Choroid plexus epithelial cell (primary cell): Measurements from ENCODE around the gene C2CD4C.
"Not testable (repeated sequence)": the region's sequence is repeated elsewhere in the genome, so short reads cannot be mapped to it uniquely, and the experiment has no call there.

Source experiments
- DNase-seq: peaks from one replicate; pipeline ENCODE4 v3.0.0-alpha.2; 2010; ENCODE audit warnings: low read depth
- H3K4me3 ChIP-seq: 2 replicates; pipeline ENCODE4 v1.5.1; 2011; ENCODE audit warnings: low read depth, mild to moderate bottlenecking, control low read depth, low read length, moderate library complexity
- TF ChIP-seq, protein P1 (sequence below): conservative IDR thresholded peaks from 2 replicates; pipeline ENCODE4 v1.5.1; 2011; ENCODE audit warnings: low read depth, mild to moderate bottlenecking, control low read depth, inconsistent platforms, low read length, moderate library complexity

Gene C2CD4C

DNA sequence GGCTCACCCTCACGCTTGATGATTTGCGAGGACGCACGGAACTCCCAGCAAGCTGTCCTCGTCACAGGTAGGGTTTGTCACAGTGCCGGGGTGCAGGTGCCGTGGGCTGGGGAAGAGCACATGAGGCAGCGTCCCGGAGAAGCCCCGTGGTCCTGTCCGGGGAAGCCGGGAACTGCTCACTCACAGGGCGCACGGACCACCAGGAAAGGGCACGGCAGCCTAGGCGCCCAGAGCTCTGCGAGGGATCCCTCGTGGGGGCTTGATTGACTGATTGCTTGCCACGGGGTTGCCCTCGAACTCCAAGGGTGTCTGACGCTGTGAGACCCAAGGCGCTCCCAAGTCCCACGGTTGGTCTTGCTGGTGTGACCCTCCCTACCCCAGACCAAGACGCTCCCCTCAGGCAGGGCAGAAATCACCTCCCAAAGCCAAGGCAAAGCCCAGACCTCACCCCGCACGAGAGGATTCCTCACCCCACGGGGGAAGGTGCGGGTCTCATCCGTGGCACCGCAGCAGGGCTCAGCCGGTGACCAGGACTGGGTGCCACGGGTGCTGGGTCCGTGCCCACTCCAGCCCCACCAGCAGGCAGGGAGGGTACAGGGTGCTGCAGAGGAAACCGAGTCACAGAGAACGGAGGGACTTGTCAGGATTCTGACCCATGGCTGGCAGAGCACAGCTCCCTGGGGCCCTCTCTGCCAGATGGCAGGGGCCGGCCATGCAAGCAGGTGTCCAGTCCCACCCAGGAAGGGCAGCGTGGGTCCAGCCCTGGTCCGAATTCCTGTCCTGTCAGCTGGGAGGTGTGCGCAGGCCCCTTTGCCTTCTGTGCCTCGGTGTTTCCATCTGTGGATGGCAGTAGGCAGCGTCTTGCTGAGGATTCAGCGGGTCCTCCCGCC, 7.7 kb downstream of the C2CD4C start:
- no peak for DNase-seq
- no peak overlapping the region for H3K4me3 ChIP-seq
- TF ChIP-seq, protein P1, sequence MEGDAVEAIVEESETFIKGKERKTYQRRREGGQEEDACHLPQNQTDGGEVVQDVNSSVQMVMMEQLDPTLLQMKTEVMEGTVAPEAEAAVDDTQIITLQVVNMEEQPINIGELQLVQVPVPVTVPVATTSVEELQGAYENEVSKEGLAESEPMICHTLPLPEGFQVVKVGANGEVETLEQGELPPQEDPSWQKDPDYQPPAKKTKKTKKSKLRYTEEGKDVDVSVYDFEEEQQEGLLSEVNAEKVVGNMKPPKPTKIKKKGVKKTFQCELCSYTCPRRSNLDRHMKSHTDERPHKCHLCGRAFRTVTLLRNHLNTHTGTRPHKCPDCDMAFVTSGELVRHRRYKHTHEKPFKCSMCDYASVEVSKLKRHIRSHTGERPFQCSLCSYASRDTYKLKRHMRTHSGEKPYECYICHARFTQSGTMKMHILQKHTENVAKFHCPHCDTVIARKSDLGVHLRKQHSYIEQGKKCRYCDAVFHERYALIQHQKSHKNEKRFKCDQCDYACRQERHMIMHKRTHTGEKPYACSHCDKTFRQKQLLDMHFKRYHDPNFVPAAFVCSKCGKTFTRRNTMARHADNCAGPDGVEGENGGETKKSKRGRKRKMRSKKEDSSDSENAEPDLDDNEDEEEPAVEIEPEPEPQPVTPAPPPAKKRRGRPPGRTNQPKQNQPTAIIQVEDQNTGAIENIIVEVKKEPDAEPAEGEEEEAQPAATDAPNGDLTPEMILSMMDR, result no peak

- H3K4me3 ChIP-seq, result no peak overlapping the region
- TF ChIP-seq, protein P1, result no peak
- no peak for DNase-seq
Observed at GRCh38 chr19:399370-399769, 9.6 kb downstream of the C2CD4C start.

- DNase-seq, result no peak
- TF ChIP-seq, protein P1, result no peak
- no peak overlapping the region for H3K4me3 ChIP-seq
Observed at GRCh38 chr19:398719-399118, 10.2 kb downstream of the C2CD4C start.

- no peak for DNase-seq
- H3K4me3 ChIP-seq, result no peak overlapping the region
- TF ChIP-seq, protein P1, result no peak
Observed at GRCh38 chr19:397941-398706, 10.8 kb downstream of the C2CD4C start.

GRCh38 chr19:397321-397720, 11.6 kb downstream of the C2CD4C start:
- H3K4me3 ChIP-seq, result no peak overlapping the region
- DNase-seq, result no peak
- TF ChIP-seq, protein P1, result no peak

- DNase-seq, result no peak
- TF ChIP-seq, protein P1, result no peak
- no peak overlapping the region for H3K4me3 ChIP-seq
Observed at GRCh38 chr19:395467-395866, 13.5 kb downstream of the C2CD4C start.

DNA sequence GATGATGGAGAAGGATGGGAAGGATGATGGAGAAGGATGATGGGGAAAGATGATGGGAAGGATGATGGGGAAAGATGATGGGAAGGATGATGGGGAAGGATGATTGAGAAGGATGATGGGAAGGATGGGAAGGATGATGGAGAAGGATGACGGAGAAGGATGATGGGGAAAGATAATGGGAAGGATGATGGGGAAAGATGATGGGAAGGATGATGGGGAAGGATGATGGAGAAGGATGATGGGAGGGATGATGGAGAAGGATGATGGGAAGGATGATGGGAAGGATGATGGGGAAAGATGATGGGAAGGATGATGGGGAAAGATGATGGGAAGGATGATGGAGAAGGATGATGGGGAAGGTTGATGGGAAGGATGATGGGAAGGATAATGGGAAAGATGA, 14.1 kb downstream of the C2CD4C start:
- not testable (repeated sequence) for H3K4me3 ChIP-seq, DNase-seq

DNA sequence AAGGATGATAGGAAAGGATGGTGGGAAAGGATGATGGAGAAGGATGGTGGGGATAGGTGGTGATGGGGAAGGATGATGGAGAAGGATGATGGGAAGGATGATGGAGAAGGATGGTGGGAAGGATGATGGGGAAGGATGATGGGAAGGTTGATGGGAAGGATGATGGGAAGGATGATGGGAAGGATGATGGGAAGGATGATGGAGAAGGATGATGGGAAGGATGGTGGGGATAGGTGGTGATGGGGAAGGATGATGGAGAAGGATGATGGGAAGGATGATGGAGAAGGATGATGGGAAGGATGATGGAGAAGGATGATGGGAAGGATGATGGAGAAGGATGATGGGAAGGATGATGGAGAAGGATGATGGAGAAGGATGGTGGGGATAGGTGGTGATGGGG, 15.4 kb downstream of the C2CD4C start:
- not testable (repeated sequence) for DNase-seq, H3K4me3 ChIP-seq
